ENCODE data around the gene GSDMA. TPM values are rescaled to one million over a fixed set of nuclear protein-coding genes. Genes with fewer than 3 reads are reported as not detected.

GSDMA gene
- total and polyA plus RNA-seq, 4 donors: 0.26 to 0.91 (median 0.33) TPM; not detected in 1

DNA sequence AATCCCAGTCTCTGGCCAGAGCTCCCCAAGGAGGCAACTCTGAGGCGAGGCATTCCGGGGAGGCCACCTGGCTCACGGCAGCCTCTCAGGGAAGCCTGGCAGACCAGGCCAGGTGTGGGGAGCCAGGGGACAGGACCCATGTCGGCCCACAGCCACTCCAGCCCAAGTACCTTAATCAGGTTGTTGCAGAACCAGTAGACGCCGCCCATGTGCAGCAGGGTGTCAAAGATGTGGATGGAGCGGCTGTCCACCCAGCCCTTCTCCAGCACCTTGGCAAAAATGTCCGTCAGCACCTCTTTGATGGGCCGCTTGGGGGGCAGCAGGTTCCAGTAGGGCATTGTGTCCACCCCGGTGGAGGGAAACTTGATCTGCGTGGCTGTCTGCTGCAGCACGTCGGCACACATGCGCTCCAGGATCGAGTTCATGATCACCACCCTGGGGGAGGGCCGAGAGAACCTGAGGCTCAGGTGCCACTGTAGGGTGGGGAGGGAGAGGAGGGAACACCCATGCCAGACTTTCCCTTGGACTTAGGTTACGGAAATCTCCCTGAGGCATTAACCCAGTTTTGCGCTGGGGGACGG, 60.2 kb downstream of the GSDMA start:
- 62 to 83% methylated on average over 19 of the region's 19 CpGs for WGBS, 2 donors
- Histone ChIP-seq H3K9ac (ENCODE audit: insufficient read depth in 1 of 2, low read length in 2 of 2) (no peak overlapping the region), H3K36me3 (ENCODE audit: control insufficient read depth in 4 of 4, insufficient read depth in 4 of 4, low read length in 4 of 4) (peaks cover 12 to 38% (median 22%) of the 10 kb centered on the region in 4 donors), H3K27me3 (ENCODE audit: control insufficient read depth in 3 of 3, insufficient read depth in 3 of 3, low read length in 2 of 3) (no peaks in the 10 kb centered on the region), H3K4me3 (no peak overlapping the region), H3K4me1 (ENCODE audit: control insufficient read depth in 5 of 5, insufficient read depth in 5 of 5, low read length in 5 of 5) (peaks cover 0 to 35% (median 33%) of the 10 kb centered on the region in 5 donors), H3K9me3 (ENCODE audit: control insufficient read depth in 4 of 4, insufficient read depth in 3 of 4, low read length in 3 of 4) (no peaks in the 10 kb centered on the region), H3K27ac (ENCODE audit: low read depth in 1 of 2, low read length in 1 of 2) (peak overlapping the region in 1 of 2 donors; percentile 76)
- DNase-seq (peak in 1 of 3 donors; percentile 42), ATAC-seq (ENCODE audit: insufficient read depth, low FRiP score) (peak; percentile 22)
- TF ChIP-seq, protein P1, sequence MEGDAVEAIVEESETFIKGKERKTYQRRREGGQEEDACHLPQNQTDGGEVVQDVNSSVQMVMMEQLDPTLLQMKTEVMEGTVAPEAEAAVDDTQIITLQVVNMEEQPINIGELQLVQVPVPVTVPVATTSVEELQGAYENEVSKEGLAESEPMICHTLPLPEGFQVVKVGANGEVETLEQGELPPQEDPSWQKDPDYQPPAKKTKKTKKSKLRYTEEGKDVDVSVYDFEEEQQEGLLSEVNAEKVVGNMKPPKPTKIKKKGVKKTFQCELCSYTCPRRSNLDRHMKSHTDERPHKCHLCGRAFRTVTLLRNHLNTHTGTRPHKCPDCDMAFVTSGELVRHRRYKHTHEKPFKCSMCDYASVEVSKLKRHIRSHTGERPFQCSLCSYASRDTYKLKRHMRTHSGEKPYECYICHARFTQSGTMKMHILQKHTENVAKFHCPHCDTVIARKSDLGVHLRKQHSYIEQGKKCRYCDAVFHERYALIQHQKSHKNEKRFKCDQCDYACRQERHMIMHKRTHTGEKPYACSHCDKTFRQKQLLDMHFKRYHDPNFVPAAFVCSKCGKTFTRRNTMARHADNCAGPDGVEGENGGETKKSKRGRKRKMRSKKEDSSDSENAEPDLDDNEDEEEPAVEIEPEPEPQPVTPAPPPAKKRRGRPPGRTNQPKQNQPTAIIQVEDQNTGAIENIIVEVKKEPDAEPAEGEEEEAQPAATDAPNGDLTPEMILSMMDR (IDR thresholded peaks at IDR 0.05; ENCODE audit: control extremely low read depth, extremely low read depth): no peak

DNA sequence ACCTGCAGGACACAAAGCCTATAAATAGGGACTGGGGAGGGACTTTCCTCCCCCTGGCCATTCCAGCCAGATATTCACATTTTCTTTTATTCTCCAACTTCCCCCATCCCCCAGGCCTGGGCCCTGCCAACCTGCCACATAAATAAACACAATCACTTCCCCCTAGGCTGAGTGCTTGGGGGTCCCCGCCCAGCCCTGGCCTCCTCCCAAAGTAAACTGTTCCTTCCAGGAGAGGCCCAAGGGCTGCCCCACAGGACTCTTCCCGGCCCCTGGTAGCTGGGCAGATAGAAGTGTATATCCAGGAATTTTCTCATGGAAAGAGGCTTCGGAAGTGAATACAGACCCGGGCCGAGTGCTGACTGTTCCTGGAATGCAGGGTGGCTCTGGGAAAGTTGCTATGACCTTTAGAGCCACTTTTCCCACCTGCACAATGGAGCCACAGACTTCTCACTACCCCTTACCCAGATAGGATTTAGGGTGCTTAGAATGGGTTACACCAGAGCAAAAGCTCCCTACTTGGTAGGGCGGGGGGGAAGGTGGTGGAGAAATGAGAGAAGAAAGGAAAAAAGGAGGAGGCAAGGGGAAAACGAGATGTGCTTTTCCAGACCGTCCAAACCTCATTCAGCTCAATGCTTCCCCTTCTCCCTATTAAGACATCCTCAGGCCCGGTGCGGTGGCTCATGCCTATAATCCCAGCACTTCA, 60.9 kb downstream of the GSDMA start:
- Histone ChIP-seq H3K4me3 (no peak overlapping the region), H3K9ac (ENCODE audit: insufficient read depth in 1 of 2, low read length in 2 of 2) (no peak overlapping the region)
- 51 to 80% methylated on average over 10 of the region's 10 CpGs for whole genome bisulfite sequencing, 2 donors

DNA sequence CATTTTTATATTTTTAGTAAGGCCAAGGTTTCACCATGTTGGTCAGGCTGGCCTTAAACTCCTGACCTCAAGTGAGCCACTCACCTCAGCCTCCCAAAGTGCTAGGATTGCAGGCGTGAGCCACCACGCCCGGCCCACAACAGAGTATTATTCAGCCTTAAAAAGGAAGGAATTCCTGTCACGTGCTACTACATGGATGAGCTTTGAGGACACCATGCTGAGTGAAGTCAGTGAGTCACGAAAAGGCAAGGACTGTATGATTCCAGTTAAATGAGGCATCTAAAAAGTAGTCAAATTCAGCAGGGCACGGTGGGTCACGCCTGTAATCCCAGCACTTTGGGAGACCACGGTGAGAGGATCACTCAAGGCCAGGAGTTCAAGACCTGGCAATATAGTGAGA, 62.1 kb downstream of the GSDMA start:
- Histone ChIP-seq H3K4me3 (no peak overlapping the region), H3K36me3 (ENCODE audit: control insufficient read depth in 4 of 4, insufficient read depth in 4 of 4, low read length in 4 of 4) (peaks cover 12 to 44% (median 32%) of the 10 kb centered on the region in 4 donors), H3K9me3 (ENCODE audit: control insufficient read depth in 4 of 4, insufficient read depth in 3 of 4, low read length in 3 of 4) (no peaks in the 10 kb centered on the region), H3K27me3 (ENCODE audit: control insufficient read depth in 3 of 3, insufficient read depth in 3 of 3, low read length in 2 of 3) (no peaks in the 10 kb centered on the region), H3K9ac (ENCODE audit: insufficient read depth in 1 of 2, low read length in 2 of 2) (no peak overlapping the region), H3K4me1 (ENCODE audit: control insufficient read depth in 5 of 5, insufficient read depth in 5 of 5, low read length in 5 of 5) (peaks cover 0 to 22% (median 17%) of the 10 kb centered on the region in 5 donors), H3K27ac (ENCODE audit: low read depth in 1 of 2, low read length in 1 of 2) (peak overlapping the region in 1 of 2 donors; percentile 26)
- TF ChIP-seq, protein P1 (IDR thresholded peaks at IDR 0.05; ENCODE audit: control extremely low read depth, extremely low read depth): no peak
- WGBS, 2 donors: 82 to 93% methylated on average over 8 of the region's 8 CpGs
- DNase-seq: no peak
- ATAC-seq (ENCODE audit: insufficient read depth, low FRiP score): no peak

More for the DNA sequence above, 60.9 kb downstream of the GSDMA start:
- DNase-seq: peak; percentile 63 to 80 (median 73)
- ATAC-seq (ENCODE audit: insufficient read depth, low FRiP score): peak; percentile 9
- TF ChIP-seq, protein P1 (IDR thresholded peaks at IDR 0.05; ENCODE audit: control extremely low read depth, extremely low read depth): no peak
- peaks cover 0 to 28% (median 28%) of the 10 kb centered on the region in 5 donors for H3K4me1 ChIP-seq (ENCODE audit: control insufficient read depth in 5 of 5, insufficient read depth in 5 of 5, low read length in 5 of 5)
- H3K36me3 ChIP-seq (ENCODE audit: control insufficient read depth in 4 of 4, insufficient read depth in 4 of 4, low read length in 4 of 4): peaks cover 12 to 41% (median 26%) of the 10 kb centered on the region in 4 donors
- no peaks in the 10 kb centered on the region for H3K27me3 ChIP-seq (ENCODE audit: control insufficient read depth in 3 of 3, insufficient read depth in 3 of 3, low read length in 2 of 3)
- H3K9me3 ChIP-seq (ENCODE audit: control insufficient read depth in 4 of 4, insufficient read depth in 3 of 4, low read length in 3 of 4): no peaks in the 10 kb centered on the region
- H3K27ac ChIP-seq (ENCODE audit: low read depth in 1 of 2, low read length in 1 of 2): peak overlapping the region in 1 of 2 donors; percentile 76

All from lung (tissue), 12 donors.